Stimulated activated CD4-positive, alpha-beta T cell treated with anti-CD3 and anti-CD28 coated beads, TNF-alpha, amount 100 ng/mL, for 1 hour (primary cell): ENCODE data around the gene LDB3.
"Not testable (repeated sequence)": the region's sequence is repeated elsewhere in the genome, so short reads cannot be mapped to it uniquely, and the experiment has no call there.

ENCODE experiments used
- DNase-seq, 3 donors: peaks; one replicate each; pipeline ENCODE4 v3.0.0-alpha.2; 2020; ENCODE audit warnings: low read depth in 3 of 3, low spot score in 1 of 3

The LDB3 gene

GRCh38 chr10:86729677-86730076 lies 61.4 kb downstream of the LDB3 start:
- no peak for DNase-seq

DNA sequence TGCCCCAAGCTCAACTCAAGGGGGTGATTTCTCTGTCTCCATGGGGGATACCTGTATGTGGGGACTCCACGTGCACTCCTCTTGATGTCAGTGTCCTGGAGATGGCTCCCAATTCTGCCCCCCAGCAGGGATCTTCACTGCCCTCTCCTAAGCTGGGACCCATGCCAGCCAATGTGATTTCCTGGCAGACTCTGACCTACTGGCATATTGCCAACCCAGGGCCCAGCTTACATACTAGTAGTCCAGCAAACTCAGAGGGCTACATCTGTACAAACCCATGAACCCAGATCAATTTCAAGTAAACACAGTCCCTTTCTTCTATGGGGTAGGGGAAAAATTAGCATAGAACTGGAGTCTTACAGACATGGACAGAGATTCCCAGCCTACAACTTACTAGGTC lies 61.9 kb downstream of the LDB3 start:
- DNase-seq, result no peak

DNA sequence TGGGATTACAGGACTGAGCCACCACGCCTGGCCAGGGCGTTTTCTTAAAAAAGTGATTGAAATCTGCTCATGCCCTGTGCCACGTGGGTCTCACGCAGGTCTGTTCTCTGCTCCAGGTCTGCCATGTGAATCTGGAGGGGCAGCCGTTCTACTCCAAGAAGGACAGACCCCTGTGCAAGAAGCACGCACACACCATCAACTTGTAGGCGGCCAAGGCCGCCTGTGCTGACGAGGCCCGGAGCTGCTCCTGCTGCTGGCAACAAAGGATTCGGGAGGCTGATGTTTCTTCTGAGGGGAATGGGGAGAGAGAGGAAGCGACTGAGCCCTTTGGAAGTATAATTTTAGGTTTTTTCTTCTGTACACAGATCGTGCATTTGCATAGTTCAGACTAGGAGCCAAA lies 64.5 kb downstream of the LDB3 start:
- DNase-seq, result no peak

DNA sequence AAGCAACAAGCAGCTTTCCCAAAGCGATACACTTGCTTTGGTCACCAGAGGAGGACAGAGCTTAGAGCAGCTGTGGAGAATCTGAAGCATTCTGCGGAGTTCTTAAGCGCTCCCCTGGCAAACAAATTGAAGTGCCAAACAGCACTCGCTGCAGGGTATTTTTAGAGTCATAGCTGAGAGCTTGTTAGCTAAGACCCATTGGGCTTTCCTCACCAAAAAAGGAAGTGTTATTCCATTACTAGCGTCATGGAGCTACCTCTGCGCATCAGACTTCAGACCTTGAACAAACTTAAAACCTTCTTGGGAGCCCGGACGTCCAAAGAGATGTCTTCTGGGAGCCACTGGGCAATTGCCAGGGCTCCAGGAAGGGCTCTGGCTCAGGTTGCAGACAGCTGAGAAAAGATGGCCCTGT lies 65.0 kb downstream of the LDB3 start:
- no peak for DNase-seq

GRCh38 chr10:86734207-86734988 lies 66.1 kb downstream of the LDB3 start:
- DNase-seq, result no peak

- not testable (repeated sequence) for DNase-seq
These were observed 67.0 kb downstream of the LDB3 start for GRCh38 chr10:86735278-86735677.

- DNase-seq, result no peak
These were observed 73.9 kb downstream of the LDB3 start for GRCh38 chr10:86742230-86742629.

- no peak for DNase-seq
These were observed 75.9 kb downstream of the LDB3 start for GRCh38 chr10:86744067-86744725.

- no peak for DNase-seq
These were observed 79.7 kb downstream of the LDB3 start for GRCh38 chr10:86747796-86748581.

GRCh38 chr10:86749854-86750253 lies 81.5 kb downstream of the LDB3 start:
- DNase-seq, result no peak

GRCh38 chr10:86751477-86751876 lies 83.2 kb downstream of the LDB3 start:
- no peak for DNase-seq

DNA sequence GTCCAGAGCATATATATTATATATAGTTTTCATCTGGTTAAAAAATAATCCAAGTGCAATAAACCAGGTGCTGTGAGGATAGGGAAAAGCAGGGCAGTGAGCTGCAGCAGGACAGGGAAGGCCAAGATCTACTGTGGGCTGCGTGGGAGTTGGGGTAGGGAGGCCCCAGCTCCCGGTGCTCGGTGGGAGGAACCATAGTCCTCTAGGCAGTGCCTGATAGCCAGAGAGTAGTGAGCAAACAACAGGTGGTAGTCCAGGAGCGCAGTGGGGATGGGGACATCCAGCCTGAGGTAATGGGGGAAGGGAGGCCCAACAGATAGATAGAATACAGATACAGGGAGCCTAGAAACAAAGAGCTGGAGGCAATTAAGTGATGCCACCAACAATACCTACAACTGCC lies 84.0 kb downstream of the LDB3 start:
- DNase-seq, result no peak

GRCh38 chr10:86753051-86753450 lies 84.7 kb downstream of the LDB3 start:
- no peak for DNase-seq

DNA sequence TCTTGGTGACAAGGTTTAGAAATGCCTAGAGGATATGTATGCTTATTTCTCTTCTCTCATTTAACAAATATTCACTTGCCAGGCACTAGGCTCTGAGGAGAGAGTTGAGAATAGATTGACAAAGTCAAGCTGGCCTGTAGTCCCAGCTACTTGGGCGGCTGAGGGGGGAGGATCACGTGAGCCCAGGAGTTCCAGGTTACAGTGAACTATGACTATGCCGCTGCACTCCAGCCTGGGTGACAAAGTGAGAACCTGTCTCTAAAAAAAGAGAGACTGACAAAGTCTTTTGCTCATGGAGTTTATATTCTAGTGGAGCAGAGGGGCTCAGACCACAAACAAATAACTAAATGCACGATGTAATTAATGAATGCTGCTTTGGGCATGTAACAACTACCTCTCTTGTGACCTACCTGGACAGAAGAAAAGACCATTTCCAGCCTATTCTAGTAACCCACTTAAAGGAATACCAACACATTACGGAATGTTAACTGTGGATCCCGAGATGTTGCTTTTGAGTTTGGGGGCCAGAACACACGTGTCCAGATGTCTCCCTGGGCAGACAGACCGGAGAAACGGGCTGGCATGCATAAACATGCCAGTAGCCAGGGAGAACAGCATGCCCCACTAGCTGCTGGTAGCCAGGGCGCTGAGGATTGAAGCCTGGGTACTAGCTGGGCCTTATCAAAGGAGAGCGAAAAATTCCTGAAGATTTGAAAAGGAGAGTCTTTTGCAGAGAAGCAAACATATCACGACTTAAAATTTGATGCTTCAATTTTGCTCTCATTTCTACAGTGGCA lies 85.5 kb downstream of the LDB3 start:
- DNase-seq, result no peak

DNA sequence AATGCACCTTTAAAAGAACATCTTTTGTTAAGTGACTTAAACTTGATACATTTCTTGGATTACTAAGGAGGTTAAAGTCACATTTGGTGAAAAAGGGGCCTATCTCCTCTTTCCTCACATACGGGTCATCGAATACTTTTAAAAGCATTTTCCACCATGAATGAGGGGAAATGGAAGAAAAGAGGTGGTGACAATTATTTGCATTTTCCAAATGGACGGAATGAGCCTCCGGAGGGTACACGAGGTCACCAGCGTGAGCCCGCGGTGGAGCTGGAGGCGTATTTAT lies 87.1 kb downstream of the LDB3 start:
- no peak for DNase-seq

- DNase-seq, result peak; percentile 61 to 91 (median 79)
These were observed 87.6 kb downstream of the LDB3 start for GRCh38 chr10:86755740-86756510.

GRCh38 chr10:86756511-86757112 lies 88.3 kb downstream of the LDB3 start, which contains the start of gene BMPR1A:
BMPR1A (plus strand) TSS chr10:86756619; CDS start chr10:86876019, 119,400 bp downstream.
- DNase-seq, result no peak

- DNase-seq, result no peak
These were observed 89.0 kb downstream of the LDB3 start for GRCh38 chr10:86757113-86757972.
